WI38 (cell line): Measurements from ENCODE around the gene CACTIN.
"Not testable (repeated sequence)": the region's sequence is repeated elsewhere in the genome, so short reads cannot be mapped to it uniquely, and the experiment has no call there.

ENCODE experiments used
- H3K4me3 ChIP-seq: 2 replicates; pipeline ENCODE4 v1.5.1; 2011; ENCODE audit warnings: low read depth, mild to moderate bottlenecking, control low read depth, low read length
- TF ChIP-seq, protein P1 (sequence below): IDR thresholded peaks from 2 replicates; pipeline ENCODE4 v1.5.1; 2012; ENCODE audit warnings: low read depth, mild to moderate bottlenecking, control low read depth, low read length

CACTIN gene

DNA sequence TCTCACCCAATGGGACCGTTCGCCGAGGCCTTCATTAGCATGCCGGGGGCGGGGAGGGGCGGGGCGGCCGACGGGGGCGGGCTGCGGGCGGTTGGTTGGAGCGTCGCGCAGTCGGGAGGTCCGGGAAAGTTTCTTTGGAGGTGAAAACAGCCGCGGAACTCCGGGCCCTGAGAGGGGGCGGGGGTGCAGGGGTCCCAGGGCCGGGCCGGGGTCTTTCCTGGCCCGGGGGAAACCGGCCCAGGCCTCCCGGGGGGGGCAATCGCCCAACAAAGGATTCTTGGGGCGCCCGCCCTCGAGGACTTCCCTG lies 53.8 kb downstream of the CACTIN start, which contains the start of gene HMG20B:
HMG20B (plus strand) TSS at position 90 of the 307 bp plus-strand sequence. CDS start 366 bp downstream, outside the sequence.
- H3K4me3 ChIP-seq = peak within 1 kb of the TSS; percentile 91
- TF ChIP-seq, protein P1, sequence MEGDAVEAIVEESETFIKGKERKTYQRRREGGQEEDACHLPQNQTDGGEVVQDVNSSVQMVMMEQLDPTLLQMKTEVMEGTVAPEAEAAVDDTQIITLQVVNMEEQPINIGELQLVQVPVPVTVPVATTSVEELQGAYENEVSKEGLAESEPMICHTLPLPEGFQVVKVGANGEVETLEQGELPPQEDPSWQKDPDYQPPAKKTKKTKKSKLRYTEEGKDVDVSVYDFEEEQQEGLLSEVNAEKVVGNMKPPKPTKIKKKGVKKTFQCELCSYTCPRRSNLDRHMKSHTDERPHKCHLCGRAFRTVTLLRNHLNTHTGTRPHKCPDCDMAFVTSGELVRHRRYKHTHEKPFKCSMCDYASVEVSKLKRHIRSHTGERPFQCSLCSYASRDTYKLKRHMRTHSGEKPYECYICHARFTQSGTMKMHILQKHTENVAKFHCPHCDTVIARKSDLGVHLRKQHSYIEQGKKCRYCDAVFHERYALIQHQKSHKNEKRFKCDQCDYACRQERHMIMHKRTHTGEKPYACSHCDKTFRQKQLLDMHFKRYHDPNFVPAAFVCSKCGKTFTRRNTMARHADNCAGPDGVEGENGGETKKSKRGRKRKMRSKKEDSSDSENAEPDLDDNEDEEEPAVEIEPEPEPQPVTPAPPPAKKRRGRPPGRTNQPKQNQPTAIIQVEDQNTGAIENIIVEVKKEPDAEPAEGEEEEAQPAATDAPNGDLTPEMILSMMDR = no peak

DNA sequence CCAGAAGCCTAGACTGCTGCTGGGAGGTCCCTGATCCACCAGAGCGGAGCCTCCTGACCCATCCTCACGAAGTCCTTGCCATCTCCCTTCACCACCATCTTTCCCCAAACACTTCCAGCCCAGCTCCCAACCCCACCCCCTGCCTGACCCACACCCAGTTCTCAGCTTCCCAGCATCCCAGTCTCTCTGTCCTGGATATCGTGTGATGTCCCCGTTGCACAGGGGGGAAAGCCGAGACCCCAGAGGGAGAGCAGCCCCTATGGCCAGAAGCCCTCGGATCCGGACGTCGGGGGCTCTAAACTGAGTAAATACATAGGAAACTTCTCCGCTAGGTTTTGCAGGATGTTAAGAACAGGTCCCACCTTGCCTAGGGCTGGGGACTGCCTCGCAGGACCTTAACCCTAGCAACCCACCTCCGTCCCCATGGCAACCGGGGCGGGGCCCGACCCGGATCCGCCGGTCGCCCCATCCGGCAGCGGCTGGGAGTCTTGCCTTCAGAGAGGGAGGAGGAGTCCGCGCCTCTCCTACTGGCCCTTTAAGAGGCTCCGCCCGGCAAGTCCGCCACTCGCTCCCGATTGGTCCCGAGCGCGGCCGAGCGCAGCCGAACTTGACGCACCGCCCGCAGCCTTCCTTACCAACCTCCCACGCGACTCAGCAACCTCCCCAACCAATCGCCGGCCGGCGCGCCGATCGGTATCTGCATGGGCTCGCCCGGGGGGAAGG lies 54.3 kb downstream of the CACTIN start:
- TF ChIP-seq, protein P1 = no peak
- H3K4me3 ChIP-seq = peak overlapping the region; percentile 68

DNA sequence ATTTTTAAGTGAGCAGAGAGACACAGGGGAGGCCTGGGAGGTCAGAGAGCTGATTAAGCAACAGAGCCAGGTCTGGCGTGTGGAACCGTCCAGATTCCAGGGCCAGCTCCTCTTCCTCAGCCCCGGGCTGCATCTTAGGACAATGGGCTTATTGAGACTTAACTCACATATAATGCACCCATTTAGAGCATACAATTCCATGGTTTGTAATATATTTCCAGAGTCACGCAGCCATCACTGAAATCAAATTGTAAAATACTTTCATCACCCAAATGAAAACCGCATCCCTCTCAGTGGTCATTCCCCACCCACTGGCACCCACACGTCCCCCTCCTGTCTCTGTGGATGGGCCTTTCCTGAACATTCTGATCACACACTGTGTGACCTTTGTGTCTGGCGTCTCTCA lies 56.0 kb downstream of the CACTIN start:
- no peak overlapping the region for H3K4me3 ChIP-seq
- TF ChIP-seq, protein P1 = no peak

GRCh38 chr19:3570042-3570441 lies 56.5 kb downstream of the CACTIN start:
- H3K4me3 ChIP-seq = not testable (repeated sequence)

DNA sequence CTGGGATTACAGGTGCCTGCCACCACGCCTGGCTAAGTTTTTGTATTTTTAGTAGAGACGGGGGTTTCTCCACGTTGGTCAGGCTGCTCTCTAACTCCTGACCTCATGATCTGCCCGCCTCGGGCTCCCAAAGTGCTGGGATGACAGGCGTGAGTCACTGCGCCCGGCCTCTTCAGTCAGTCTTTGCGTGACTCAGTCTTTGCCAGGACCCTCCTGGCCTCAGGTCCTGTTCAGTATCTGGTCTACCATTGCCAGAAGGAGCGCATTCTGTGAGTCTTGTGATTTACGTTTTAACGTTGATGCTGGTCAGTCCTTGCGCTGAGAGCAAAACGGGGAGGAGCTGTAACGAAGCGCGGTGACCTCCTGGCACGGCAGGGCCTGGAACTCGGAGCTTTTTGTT lies 61.5 kb downstream of the CACTIN start:
- TF ChIP-seq, protein P1 = no peak

DNA sequence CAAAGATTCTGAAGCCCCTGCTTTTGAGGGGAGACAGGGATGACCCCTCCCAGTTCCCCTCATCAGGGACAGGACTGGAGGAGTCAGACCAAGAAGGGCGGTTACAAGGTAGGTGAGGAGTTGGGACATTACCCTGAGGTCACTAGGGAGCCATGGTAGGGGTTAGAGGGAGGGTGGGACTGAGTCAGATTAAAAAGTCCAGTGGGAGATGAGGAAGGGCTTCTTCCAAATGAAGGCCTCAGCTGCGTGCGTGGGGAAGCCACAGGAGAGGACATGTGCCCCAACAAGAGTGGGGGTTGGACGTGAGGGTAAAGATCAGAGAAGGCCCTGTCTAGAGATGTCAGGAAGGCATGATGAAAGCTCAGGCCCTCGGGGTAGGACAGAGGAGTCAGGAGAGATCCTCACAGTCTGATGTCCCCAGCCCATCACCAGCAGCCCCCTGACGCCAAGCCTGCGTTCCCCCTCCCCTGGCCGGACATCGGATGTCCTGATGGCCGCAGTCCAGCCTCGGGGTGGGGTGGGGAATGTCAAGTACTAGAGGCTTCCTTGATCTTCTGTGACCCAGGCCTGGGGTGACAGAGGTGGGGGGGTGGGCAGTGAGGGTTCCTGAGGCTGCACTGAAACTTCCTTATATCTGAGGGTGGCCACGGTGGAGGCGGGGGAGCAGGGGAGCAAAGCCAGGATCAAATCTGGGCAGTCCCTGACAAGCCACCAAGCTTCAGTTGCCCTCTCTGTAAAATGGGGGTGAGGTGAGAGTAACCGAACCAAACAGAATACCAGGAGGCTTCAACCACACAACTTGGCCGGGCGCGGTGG lies 62.7 kb downstream of the CACTIN start:
- TF ChIP-seq, protein P1 = no peak
- no peak overlapping the region for H3K4me3 ChIP-seq

More for the DNA sequence above, 61.5 kb downstream of the CACTIN start:
- H3K4me3 ChIP-seq = no peak overlapping the region
